AG04449 (cell line): Measurements from ENCODE around the gene UBAP2.

ENCODE experiments used
- CTCF ChIA-PET: fragments of 350-600 bp; formaldehyde crosslinking; extraction: SDS; loops from one replicate; lab custom pipeline; 2021; ENCODE audit warnings: antibody characterized with exemption; lab: Yijun Ruan, JAX
- POLR2A ChIA-PET: fragments of 400-600, 350-600 bp; formaldehyde crosslinking; extraction: SDS; loops from one replicate; lab custom pipeline; 2020; ENCODE audit warnings: antibody characterized with exemption, inconsistent platforms; lab: Yijun Ruan, JAX
- DNase-seq: peaks from one replicate; pipeline ENCODE4 v3.0.0-alpha.2; 2010; ENCODE audit warnings: low read depth, low spot score
- H3K4me3 ChIP-seq: 2 replicates; pipeline ENCODE4 v1.5.1; 2011; ENCODE audit warnings: low read depth, mild to moderate bottlenecking, control low read depth, low read length
- TF ChIP-seq, protein P1 (sequence below): IDR thresholded peaks from one replicate; pipeline ENCODE4 v1.5.1; 2011; ENCODE audit warnings: mild to moderate bottlenecking, moderate library complexity, low read length, control low read depth, inconsistent platforms; ENCODE audit not compliant: insufficient read depth; ENCODE audit errors: missing control alignments

The UBAP2 gene

DNA sequence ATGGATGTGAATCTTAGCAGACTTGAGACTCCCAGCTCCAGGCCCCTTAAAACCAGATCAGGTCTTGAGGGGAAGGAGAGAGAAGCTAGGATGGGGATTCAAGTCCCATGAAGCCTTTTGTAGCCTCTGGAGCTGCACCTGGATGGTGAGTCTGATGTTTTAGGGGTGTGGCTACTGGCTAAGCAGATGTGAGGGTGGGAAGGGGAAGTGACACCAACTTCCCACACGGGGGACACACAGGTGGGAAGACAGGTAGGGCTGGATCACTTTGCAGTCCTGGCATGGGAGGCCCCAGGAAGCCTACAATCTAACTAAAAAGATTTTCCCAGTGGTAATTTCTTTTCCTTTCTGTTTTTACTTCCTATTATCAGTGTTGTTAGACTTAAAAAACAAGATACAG is 38.7 kb upstream of the UBAP2 start:
- H3K4me3 ChIP-seq, result no peak overlapping the region
- ChIA-PET POLR2A (no interaction called here), CTCF (interaction anchor here (0.6 to 1.2 kb wide), 2 partner anchors 13 to 167 kb away, joined by 3 read pairs; no protein-coding TSS in a partner anchor)
- TF ChIP-seq, protein P1, sequence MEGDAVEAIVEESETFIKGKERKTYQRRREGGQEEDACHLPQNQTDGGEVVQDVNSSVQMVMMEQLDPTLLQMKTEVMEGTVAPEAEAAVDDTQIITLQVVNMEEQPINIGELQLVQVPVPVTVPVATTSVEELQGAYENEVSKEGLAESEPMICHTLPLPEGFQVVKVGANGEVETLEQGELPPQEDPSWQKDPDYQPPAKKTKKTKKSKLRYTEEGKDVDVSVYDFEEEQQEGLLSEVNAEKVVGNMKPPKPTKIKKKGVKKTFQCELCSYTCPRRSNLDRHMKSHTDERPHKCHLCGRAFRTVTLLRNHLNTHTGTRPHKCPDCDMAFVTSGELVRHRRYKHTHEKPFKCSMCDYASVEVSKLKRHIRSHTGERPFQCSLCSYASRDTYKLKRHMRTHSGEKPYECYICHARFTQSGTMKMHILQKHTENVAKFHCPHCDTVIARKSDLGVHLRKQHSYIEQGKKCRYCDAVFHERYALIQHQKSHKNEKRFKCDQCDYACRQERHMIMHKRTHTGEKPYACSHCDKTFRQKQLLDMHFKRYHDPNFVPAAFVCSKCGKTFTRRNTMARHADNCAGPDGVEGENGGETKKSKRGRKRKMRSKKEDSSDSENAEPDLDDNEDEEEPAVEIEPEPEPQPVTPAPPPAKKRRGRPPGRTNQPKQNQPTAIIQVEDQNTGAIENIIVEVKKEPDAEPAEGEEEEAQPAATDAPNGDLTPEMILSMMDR, result no peak
- DNase-seq, result no peak

- DNase-seq, result no peak
- TF ChIP-seq, protein P1, result no peak
- H3K4me3 ChIP-seq, result no peak overlapping the region
- ChIA-PET POLR2A (no interaction called here), CTCF (interaction anchor here (1.4 kb wide), 1 partner anchor 12 kb away, joined by 6 read pairs; no protein-coding TSS in a partner anchor)
Measured at GRCh38 chr9:34086864-34087263, 38.2 kb upstream of the UBAP2 start.

- ChIA-PET CTCF (interaction anchor here (1.4 to 2.7 kb wide), 3 partner anchors 11 to 272 kb away, joined by 5 to 12 read pairs (median 6); no protein-coding TSS in a partner anchor), POLR2A (interaction anchor here (1.2 kb wide), 1 partner anchor 73 kb away, joined by 4 read pairs; no protein-coding TSS in a partner anchor)
- DNase-seq, result no peak
- no peak overlapping the region for H3K4me3 ChIP-seq
- TF ChIP-seq, protein P1, result no peak
Measured at GRCh38 chr9:34085581-34086500, 37.2 kb upstream of the UBAP2 start.

GRCh38 chr9:34084562-34084961 is 35.9 kb upstream of the UBAP2 start:
- DNase-seq, result no peak
- CTCF ChIA-PET, result interaction anchor here (1.0 to 2.9 kb wide), 5 partner anchors 11 to 271 kb away, joined by 3 to 34 read pairs (median 5); no protein-coding TSS in a partner anchor
- POLR2A ChIA-PET, result interaction anchor here (1.2 kb wide), 1 partner anchor 74 kb away, joined by 4 read pairs; no protein-coding TSS in a partner anchor
- TF ChIP-seq, protein P1, result no peak
- H3K4me3 ChIP-seq, result no peak overlapping the region

DNA sequence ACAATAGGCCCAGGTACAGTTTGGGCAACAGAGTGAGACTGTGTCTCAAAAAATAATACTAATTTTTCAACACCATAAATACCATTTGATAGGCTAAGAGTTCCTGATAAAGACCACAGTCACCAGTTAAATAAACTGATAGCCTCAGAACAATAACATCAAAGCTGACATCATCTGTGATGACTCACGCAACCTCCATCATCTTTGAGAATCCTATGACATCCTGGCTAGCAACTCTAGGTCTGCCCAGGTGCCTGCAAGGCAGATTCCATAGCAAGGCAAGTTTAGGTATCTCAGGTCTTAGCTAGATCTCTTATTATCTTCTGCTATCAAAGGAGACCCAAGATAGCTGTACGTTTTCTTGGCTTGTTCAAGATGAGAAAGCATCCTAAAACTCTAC is 30.5 kb upstream of the UBAP2 start:
- POLR2A ChIA-PET, result interaction anchor here (1.9 kb wide), 1 partner anchor 30 kb away, joined by 4 read pairs; no protein-coding TSS in a partner anchor
- H3K4me3 ChIP-seq, result no peak overlapping the region
- CTCF ChIA-PET, result no interaction called here
- DNase-seq, result no peak
- TF ChIP-seq, protein P1, result no peak
